GM21423 (cell line): Measurements from ENCODE around the gene GPN1.
"Not testable (repeated sequence)": the region's sequence is repeated elsewhere in the genome, so short reads cannot be mapped to it uniquely, and the experiment has no call there.

Experiments used
- ATAC-seq: cut with Tn5 transposase; IDR thresholded peaks from one replicate; pipeline ENCODE4 v1.9.1; 2021; ENCODE audit warnings: mild to moderate bottlenecking, moderate library complexity; ENCODE audit not compliant: unreplicated experiment

The GPN1 gene

DNA sequence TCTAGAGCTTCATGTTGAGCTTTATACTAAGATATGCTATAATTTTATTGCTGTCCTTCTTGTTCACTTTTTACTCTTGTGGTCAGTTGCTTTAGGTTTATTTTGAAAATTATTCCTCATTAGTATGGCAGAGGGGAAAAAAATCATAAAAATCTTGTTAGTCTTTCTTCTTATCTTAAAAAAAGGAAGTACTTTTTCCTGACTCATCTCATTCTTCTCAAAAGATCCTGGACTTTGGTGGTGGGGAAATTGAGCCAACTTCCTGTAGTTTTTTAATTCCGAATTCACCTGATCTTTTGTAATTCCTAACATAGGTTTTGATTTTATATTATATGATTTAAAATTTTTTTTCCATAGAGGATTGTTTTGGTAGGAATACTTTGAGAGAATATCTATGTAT is 38.6 kb downstream of the GPN1 start:
- ATAC-seq: no peak

DNA sequence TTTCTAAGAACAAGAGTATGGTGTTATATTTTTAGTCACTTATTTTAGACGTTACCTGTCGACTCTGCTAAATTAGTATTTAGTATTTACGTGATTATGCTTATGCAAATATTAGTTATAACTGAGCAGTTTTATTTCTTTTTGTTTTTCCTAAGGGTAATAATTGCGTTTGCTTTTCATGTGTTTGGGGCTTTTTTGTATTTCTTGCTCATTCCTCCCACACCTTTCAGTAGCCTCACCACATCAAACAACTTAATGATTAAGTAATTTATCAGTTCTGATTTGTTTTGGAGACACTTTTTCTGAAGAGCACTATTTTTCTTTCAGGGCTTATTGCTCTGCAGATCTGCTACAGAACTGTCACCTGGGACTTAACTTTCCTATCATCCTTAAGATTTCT is 42.4 kb downstream of the GPN1 start:
- ATAC-seq: no peak

DNA sequence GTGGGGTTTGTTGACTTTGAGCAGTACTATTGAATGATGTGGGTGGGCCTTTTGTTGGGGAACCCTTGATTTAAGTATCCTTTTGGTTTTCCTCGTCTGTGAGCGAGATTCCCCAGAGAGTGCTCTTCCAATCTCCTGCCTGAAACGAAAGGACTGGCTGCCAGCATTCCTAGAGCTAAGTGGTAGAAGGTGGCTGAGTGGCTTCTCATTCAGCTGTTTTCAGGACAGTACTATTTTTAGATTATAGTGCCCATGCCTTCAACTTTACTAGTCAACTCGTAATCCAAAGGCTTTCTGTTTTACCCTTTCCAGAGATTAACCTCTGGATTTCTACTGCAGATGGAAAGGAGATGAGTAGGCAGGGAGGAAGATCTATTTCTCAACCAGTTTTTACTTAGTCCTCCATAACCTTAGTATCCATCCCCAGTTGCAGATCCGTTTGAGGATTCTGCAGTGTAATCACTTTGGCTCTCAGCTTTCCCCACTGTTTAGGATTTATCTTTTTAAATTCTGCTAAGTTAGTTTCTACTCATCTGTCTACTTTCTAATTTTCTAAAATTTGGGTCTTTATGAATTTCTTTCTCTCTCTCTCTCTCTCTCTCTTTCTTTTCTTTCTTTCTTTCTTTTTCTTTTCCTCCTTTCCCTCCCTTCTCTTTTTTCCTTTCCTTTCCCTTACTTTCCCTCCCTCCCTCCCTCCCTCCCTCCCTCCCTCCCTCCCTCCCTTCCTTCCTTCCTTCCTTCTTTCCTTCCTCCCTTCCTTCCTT is 44.1 kb downstream of the GPN1 start:
- ATAC-seq: no peak

DNA sequence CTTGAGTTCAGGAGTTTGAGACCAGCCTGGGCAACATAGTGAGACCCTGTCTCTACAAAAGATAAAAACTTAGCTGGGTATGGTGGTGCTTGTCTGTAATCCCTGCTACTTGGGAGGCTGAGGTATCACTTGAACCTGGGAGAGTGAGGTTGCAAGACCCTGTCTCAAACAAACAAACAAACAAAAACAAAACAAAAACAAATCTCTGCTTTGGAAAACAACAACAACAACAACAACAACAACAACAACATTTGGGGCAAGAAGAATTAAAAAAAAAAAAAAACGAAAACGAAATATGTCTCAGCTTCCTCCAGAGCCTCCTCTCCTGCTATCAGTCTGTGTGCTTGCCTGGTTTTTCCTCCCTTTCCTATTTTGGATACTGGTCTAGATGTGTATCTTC is 51.7 kb downstream of the GPN1 start:
- ATAC-seq: no peak

DNA sequence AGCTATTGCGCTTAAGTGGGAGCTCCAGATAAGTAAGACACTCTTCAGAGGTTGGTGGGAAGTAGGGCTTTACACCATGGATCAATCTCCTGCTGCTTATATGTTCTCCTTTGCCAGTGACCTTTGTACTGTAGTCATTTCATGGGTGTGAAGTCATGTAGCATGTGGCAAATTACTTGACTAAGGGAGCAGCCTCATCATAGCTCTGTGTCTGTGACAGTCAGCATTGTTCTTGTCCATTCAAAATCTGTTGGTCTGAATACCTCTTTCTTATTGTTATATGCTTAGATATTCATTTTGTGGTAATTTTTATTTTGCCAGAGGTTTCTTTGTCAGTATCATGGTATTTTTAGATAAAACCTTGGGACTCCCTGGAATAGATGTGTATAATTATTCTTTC is 53.0 kb downstream of the GPN1 start:
- no peak for ATAC-seq

DNA sequence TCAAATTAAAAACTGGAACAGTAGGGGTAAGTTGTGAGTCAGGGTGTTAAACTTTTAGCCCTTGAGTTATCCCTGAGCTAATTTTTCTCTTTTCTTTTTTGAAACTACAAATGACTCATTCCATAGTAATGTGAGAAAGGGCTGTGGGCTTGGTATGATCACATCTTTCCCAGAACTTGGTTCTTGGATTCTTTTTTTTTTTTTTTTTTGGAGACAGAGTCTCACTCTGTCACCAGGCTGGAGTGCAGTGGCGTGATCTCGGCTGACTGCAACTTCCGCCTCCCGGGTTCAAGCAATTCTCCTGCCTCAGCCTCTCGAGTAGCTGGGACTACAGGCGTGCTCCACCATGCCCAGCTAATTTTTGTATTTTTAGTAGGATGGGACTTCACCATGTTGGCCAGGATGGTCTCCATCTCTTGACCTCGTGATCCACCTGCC is 53.5 kb downstream of the GPN1 start:
- not testable (repeated sequence) for ATAC-seq

DNA sequence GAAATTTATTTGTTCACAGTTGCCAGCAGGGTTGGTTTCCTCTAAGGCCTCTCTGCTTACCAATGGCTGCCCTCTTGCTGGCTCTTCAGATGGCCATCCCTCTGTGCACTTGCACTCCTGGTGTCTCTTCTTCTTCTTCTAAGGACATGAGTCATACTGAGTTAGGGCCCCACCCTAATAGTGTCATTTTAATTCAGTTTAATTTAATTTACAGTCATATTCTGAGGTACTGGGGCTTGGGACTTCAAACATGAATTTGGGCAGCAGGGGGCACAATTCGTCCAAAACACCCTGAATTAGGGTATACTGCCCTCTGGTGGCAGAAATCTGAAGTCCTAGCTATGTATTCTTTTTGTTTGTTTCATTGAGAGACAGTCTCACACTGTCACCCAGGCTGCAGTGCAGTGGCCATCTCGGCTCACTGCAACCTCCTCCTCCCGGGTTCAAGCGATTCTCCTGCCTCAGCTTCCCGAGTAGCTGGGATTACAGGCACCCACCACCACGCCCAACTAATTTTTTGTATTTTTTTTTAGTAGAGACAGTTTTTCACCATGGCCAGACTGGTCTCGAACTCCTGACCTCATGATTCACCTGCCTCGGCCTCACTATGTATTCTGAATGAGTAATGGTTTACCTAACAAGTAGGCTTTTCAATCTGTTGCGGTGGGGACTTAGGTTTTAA is 54.7 kb downstream of the GPN1 start:
- ATAC-seq: no peak

DNA sequence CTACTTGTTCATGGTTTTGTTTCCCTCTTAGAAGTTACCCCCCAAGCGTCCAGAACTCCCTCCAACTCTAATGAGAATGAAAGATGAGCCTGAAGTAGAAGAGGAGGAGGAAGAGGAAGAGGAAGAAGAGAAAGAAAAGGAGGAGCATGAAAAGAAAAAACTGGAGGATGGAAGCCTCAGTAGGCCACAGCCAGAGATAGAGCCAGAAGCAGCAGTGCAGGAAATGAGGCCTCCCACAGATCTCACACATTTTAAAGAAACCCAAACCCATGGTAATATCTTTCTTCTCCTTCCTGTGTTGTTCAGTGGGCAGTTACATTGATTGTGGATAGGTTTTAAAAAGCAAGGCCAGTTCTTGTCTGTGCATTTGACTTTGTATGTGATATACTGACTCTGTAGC is 56.2 kb downstream of the GPN1 start:
- ATAC-seq: not testable (repeated sequence)

DNA sequence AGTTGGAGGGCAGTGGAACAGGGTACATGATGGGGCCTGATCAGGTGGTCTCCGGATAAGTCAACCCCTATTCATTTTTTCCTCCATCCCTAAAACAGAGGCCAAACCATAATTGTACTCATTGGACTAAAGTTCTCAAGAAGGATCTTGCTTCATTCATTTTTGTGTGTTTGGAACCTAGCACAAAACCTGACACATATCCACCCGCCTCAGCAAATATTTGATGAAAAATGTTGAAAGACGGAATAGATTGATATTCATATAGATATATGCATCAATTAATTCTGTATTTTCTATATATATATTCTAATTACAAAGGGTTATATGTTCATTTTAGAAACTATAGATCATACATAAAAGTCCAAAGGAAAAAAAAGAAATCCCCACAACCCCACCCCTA is 56.7 kb downstream of the GPN1 start:
- ATAC-seq: no peak

DNA sequence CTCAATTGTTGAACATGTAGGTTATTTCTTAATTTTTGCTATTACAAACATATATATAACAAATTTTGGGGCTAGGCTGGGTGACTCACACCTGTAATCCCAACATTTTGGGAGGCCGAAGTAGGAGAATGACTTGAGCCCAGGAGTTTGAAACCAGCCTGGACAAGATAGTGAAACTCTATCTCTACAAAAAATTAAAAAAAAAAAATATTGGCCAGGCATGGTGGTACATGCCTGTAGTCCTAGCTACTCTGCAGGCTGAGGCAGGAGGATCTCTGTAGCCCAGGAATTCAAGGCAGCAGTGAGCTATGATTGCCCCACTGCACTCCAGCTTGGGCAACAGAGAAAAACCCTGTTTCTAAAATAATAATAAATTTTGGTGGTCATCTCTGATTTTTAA is 58.4 kb downstream of the GPN1 start:
- no peak for ATAC-seq

DNA sequence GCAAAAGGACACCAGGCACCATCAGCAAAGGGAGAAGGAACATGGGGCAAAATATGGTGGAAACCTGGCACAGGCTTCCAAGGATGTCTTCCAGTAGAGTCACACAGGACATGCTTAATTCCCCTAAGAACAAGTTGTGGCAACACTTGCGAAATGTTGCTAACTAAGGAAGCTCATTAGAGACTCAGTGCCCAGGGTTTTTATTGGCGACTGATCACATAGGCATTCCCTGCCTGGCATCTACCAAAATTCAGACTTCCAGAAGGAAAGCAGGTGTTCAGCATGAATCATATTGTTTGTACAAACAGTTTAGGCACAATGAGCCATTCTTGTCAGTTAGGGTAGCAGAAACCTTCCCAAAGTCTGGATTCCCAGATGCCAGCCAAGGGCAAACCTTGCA is 60.6 kb downstream of the GPN1 start:
- no peak for ATAC-seq

DNA sequence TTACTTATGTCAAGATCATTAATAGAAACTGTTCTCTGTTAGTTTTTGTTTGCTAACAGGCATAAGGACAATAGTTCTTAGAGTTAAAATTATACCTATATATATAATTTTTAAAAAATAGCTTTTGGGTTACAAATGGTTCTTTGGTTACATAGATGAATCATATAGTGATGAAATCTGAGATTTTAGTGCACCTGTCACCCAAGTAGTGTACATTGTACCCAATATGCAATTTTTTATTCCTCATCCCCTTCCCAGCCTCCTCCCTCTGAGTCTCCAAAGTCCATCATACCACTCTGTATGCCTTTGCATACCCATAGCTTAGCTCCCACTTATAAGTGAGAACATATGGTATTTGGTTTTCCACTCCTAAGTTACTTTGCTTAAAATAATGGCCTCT is 61.2 kb downstream of the GPN1 start:
- ATAC-seq: no peak

DNA sequence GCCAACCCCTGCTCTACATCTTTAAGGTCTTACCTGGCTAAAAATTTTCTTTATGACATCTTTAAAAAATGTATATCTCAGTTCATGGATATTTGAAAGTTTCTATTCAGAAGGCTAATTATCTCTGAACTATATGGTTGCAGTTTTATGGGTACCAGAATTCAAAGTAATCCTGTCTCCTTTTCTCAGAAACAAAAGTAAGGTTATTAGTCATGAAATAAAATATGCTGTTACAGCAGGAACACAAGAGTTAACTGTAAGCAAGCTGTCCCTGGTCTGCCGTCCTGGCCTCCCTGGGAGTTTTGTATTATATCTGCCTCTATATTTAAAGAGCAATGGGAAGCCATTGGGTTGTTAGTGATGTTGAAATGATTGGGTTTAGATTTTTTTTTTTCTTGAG is 68.8 kb downstream of the GPN1 start:
- no peak for ATAC-seq
